GM12878 (cell line): ENCODE results near the gene ANKRD33. TPM values are rescaled to one million over a fixed set of nuclear protein-coding genes. Genes with fewer than 3 reads are reported as not detected.
"Not testable (repeated sequence)": the region's sequence is repeated elsewhere in the genome, so short reads cannot be mapped to it uniquely, and the experiment has no call there.

Experiments used
- ATAC-seq: fragments of 200-7000 bp; cut with Tn5 transposase; 3 replicates; pipeline ENCODE4 v1.9.1; 2020; ENCODE audit warnings: mild to moderate bottlenecking, moderate library complexity
- BruUV-seq: library from RNA; stranded (reverse); fragments of 400-500 nt; replicated peaks from 2 replicates; lab custom pipeline; 2021; lab: Mats Ljungman, UMichigan
- CTCF ChIA-PET: fragments of 300-600 bp; sonication (Branson Sonifier 250); formaldehyde crosslinking; extraction: SDS; loops from one replicate; lab custom pipeline; 2021; ENCODE audit warnings: inconsistent platforms; lab: Yijun Ruan, JAX
- POLR2A ChIA-PET: fragments of 350-600 bp; formaldehyde crosslinking; extraction: SDS; loops from one replicate; lab custom pipeline; 2021; ENCODE audit warnings: inconsistent platforms; lab: Charles Lee
- RAD21 ChIA-PET: fragments of 300-600 bp; sonication (Branson Sonifier 250); formaldehyde crosslinking; loops from one replicate; lab custom pipeline; 2023; ENCODE audit warnings: antibody characterized with exemption; ENCODE audit not compliant: unreplicated experiment; lab: Charles Lee
- SMC1A ChIA-PET: fragments of 300-600 bp; sonication (Branson Sonifier 250); formaldehyde crosslinking; loops from one replicate; lab custom pipeline; 2023; ENCODE audit not compliant: unreplicated experiment, uncharacterized antibody; lab: Charles Lee
- DNase-seq: peaks from one replicate; pipeline ENCODE4 v3.0.0-alpha.2; 2011; ENCODE audit warnings: low read depth, low spot score
- FAIRE-seq: peaks from 3 replicates; lab custom pipeline; 2011; peaks lifted over from hg19 to GRCh38; lab: Jason Lieb, UNC
- H2AFZ ChIP-seq: 2 replicates; pipeline ENCODE4 v1.6.0; 2011; ENCODE audit warnings: low read depth, low read length, control low read depth; ENCODE audit not compliant: control insufficient read depth
- H3K27ac ChIP-seq: 2 replicates; pipeline ENCODE4 v1.5.1; 2011; ENCODE audit warnings: control low read depth; ENCODE audit not compliant: control insufficient read depth, insufficient read depth
- H3K27me3 ChIP-seq, 2 experiments: replicated peaks in 1 of 2; 2 replicates each; pipeline versions ENCODE4 v1.6.0 to v1.6.1; 2011; ENCODE audit warnings: low read length in 1 of 2; ENCODE audit not compliant: control insufficient read depth in 2 of 2, insufficient read depth in 2 of 2
- H3K36me3 ChIP-seq, 2 experiments: 2 replicates each; pipeline ENCODE4 v1.5.1; 2011; ENCODE audit warnings: low read length in 1 of 2; ENCODE audit not compliant: control insufficient read depth in 2 of 2, insufficient read depth in 2 of 2
- H3K4me1 ChIP-seq: 2 replicates; pipeline ENCODE4 v1.6.1; 2011; ENCODE audit warnings: mild to moderate bottlenecking, low read length, moderate library complexity, mixed read lengths; ENCODE audit not compliant: control insufficient read depth, insufficient read depth
- H3K4me2 ChIP-seq: 2 replicates; pipeline ENCODE4 v1.6.0; 2011; ENCODE audit warnings: control low read depth; ENCODE audit not compliant: control insufficient read depth, insufficient read depth
- H3K4me3 ChIP-seq: fragments of 200-600 bp; sonication (generic); 2 replicates; pipeline ENCODE4 v1.5.1; 2016
- H3K79me2 ChIP-seq: 2 replicates; pipeline ENCODE4 v1.6.0; 2011; ENCODE audit warnings: low read length; ENCODE audit not compliant: control insufficient read depth, insufficient read depth
- H3K9ac ChIP-seq: 2 replicates; pipeline ENCODE4 v1.8.0; 2011; ENCODE audit warnings: low read length, control low read depth, mixed read lengths; ENCODE audit not compliant: control insufficient read depth, insufficient read depth
- H3K9me3 ChIP-seq: replicated peaks from 3 replicates; pipeline ENCODE4 v1.5.1; 2011; ENCODE audit warnings: mild to moderate bottlenecking, low read length; ENCODE audit not compliant: control insufficient read depth, insufficient read depth
- H4K20me1 ChIP-seq: 2 replicates; pipeline ENCODE4 v1.6.0; 2011; ENCODE audit not compliant: control insufficient read depth, insufficient read depth
- RAD51 ChIP-seq: fragments of 450-650 bp; IDR thresholded peaks from 2 replicates; pipeline ENCODE4 v1.6.1; 2016; ENCODE audit warnings: moderate library complexity, mild to moderate bottlenecking, inconsistent platforms
- USF1 ChIP-seq: IDR thresholded peaks from 2 replicates; pipeline ENCODE4 v1.6.1; 2011; ENCODE audit warnings: borderline replicate concordance, low read depth, mild to moderate bottlenecking, moderate library complexity, mixed read lengths, low read length; ENCODE audit not compliant: insufficient read depth; ENCODE audit errors: extremely low read length
- WGBS: methylation state at CpG from one replicate; pipeline ENCODE4 v1.1.6; 2016; ENCODE audit warnings: low lambda C conversion rate; ENCODE audit not compliant: insufficient replicate concordance, insufficient coverage; ENCODE audit errors: missing lambda C conversion rate; 5-methylcytosine and 5-hydroxymethylcytosine counted together
- in situ Hi-C: fragments of 300-500 bp; cut with MboI; formaldehyde crosslinking; loops from 9 replicates; pipeline ENCODE4 v1.14.3; 2018; ENCODE audit warnings: mixed read lengths
- intact Hi-C: fragments of 100-400 bp; cut with micrococcal nuclease; formaldehyde crosslinking; loops from one replicate; pipeline ENCODE4 v1.14.2; 2022; ENCODE audit not compliant: unreplicated experiment
- polyA plus RNA-seq, 11 experiments: library from polyadenylated mRNA; depleted of rRNA in 4 of 11; unstranded in 6 of 11; stranded (reverse) in 5 of 11; fragments of >200 nt; fragmentation: Nextera tagmentation in 4 of 11; fragmentation: Illumina TruSeq in 1 of 11; extraction: Ambion mirVana in 4 of 11; extraction: Trizol in 1 of 11; gene quantifications; 1 replicate in 1 of 11; 2 replicates in 10 of 11; pipeline versions ENCODE4 v1.2.1 to v1.2.3, GENCODE V29; 2011 to 2016; ENCODE audit warnings: inconsistent platforms in 2 of 11, missing spikeins in 2 of 11, low read depth in 1 of 11
- total RNA-seq, 4 experiments: library from RNA; depleted of rRNA in 3 of 4; stranded (reverse); fragments of >200 nt in 3 of 4; fragmentation: Illumina TruSeq in 1 of 4; extraction: Trizol in 1 of 4; gene quantifications; 2 replicates each; pipeline versions ENCODE4 v1.2.1 to v1.2.3, GENCODE V29; 2013 to 2021

Gene ANKRD33
- total and polyA plus RNA-seq, 10 of the 15 experiments (the other 5 are each of a cell fraction or from before 2014, with no cell fraction given) = not detected

DNA sequence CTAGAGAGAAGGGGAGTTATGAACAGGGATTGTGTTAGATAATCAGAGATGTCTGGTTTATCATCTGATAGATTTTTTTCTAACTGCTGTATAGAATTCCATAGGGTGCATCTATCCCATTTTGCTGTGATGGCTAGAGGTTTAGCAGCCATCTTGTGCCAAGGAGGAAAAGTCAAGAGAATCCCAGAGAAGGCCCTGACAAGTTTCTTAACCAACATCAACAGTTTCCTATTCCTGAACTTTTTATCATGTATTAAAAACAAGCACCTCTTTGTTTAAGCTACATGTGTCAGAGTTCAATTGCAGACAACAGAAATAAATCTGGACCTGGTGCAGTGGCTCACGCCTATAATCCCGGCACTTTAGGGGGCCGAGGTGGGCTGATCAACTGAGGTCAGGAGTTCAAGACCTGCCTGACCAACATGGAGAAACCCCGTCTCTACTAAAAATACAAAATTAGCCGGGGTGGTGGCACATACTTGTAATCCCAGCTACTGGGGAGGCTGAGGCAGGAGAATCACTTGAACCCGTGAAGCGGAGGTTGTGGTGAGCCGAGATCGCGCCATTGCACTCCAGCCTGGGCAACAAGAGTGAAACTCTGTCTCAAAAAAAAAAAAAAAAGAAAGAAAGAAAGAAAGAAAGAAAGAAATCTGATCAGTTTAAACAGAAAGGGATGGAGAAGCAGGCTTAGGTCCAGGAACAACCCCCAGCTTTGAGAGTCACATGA, 2.4 kb upstream of the ANKRD33 start:
- H2AFZ ChIP-seq = peak overlapping the region; percentile 90
- TF ChIP-seq USF1 (peak; percentile 26), RAD51 (0 out of 2 replicates have a peak, but pooled peaks have one; percentile 21)
- SMC1A ChIA-PET = interaction anchor here (0.6 to 1.0 kb wide), 2 partner anchors 392 to 446 kb away, joined by 3 read pairs; no protein-coding TSS in a partner anchor
- POLR2A ChIA-PET, BruUV-seq, H3K9ac ChIP-seq, H3K36me3 ChIP-seq, in situ Hi-C loops, H3K27me3 ChIP-seq, ATAC-seq, DNase-seq, H4K20me1 ChIP-seq, H3K9me3 ChIP-seq, H3K27ac ChIP-seq, H3K4me1 ChIP-seq, H3K4me3 ChIP-seq, H3K79me2 ChIP-seq, FAIRE-seq, intact Hi-C loops: not testable (repeated sequence)
- H3K4me2 ChIP-seq = peak overlapping the region; percentile 30; the same call in 1 of the 2 replicates
- WGBS = 64% methylated on average over 10 of the region's 10 CpGs
- RAD21 ChIA-PET = interaction anchor here (0.7 kb wide), 1 partner anchor 10 kb away, joined by 3 read pairs; no protein-coding TSS in a partner anchor
- CTCF ChIA-PET = interaction anchor here (1.2 to 2.3 kb wide), 2 partner anchors 10 to 140 kb away, joined by 4 to 14 read pairs; no protein-coding TSS in a partner anchor
